HG03378 (cell line): ENCODE measurements around the gene SCAI.
"Not testable (repeated sequence)": the region's sequence is repeated elsewhere in the genome, so short reads cannot be mapped to it uniquely, and the experiment has no call there.

ENCODE experiments used
- ATAC-seq: cut with Tn5 transposase; IDR thresholded peaks from one replicate; pipeline ENCODE4 v1.9.1; 2021; ENCODE audit warnings: mild to moderate bottlenecking, moderate library complexity; ENCODE audit not compliant: unreplicated experiment

Gene SCAI

GRCh38 chr9:124950050-124950718 is 193.1 kb downstream of the SCAI start:
- ATAC-seq = no peak

- no peak for ATAC-seq
These were observed 193.9 kb downstream of the SCAI start for GRCh38 chr9:124949387-124949786.

GRCh38 chr9:124947727-124948391 is 195.5 kb downstream of the SCAI start:
- ATAC-seq = no peak

- no peak for ATAC-seq
These were observed 197.2 kb downstream of the SCAI start for GRCh38 chr9:124946167-124946566.

- peak; percentile 21 for ATAC-seq
These were observed 201.4 kb downstream of the SCAI start for GRCh38 chr9:124941679-124942561.

- peak; percentile 63 for ATAC-seq
These were observed 202.2 kb downstream of the SCAI start, which contains the start of gene GOLGA1 for GRCh38 chr9:124940894-124941678. GOLGA1 (minus strand) TSS chr9:124941083; CDS start chr9:124938711, 2,372 bp downstream.

- peak; percentile 29 for ATAC-seq
These were observed 202.8 kb downstream of the SCAI start for GRCh38 chr9:124940521-124940893.

GRCh38 chr9:124939944-124940343 is 203.4 kb downstream of the SCAI start:
- ATAC-seq = no peak

- ATAC-seq = peak; percentile 53
These were observed 209.0 kb downstream of the SCAI start for GRCh38 chr9:124934290-124934689.

- no peak for ATAC-seq
These were observed 211.0 kb downstream of the SCAI start for GRCh38 chr9:124932333-124932732.

GRCh38 chr9:124929464-124929863 is 213.9 kb downstream of the SCAI start:
- ATAC-seq = no peak

- no peak for ATAC-seq
These were observed 215.2 kb downstream of the SCAI start for GRCh38 chr9:124928116-124928515.

- not testable (repeated sequence) for ATAC-seq
These were observed 222.9 kb downstream of the SCAI start for GRCh38 chr9:124920394-124920793.

- ATAC-seq = no peak
These were observed 228.4 kb downstream of the SCAI start for GRCh38 chr9:124914753-124915405.

GRCh38 chr9:124913378-124913777 is 229.9 kb downstream of the SCAI start:
- no peak for ATAC-seq

- no peak for ATAC-seq
These were observed 231.6 kb downstream of the SCAI start for GRCh38 chr9:124911766-124912165.

- ATAC-seq = no peak
These were observed 235.2 kb downstream of the SCAI start for GRCh38 chr9:124908098-124908497.

GRCh38 chr9:124906966-124907365 is 236.4 kb downstream of the SCAI start:
- no peak for ATAC-seq

GRCh38 chr9:124899845-124900244 is 243.5 kb downstream of the SCAI start:
- no peak for ATAC-seq
